Activated naive CD4-positive, alpha-beta T cell treated with anti-CD3 and anti-CD28 coated beads, Interleukin-2, amount 10 ng/mL, durations not matched to agents 7 days and 5 days (primary cell): ENCODE data around the gene PCDHGA11.
A peak's percentile ranks its signal among the peaks of the same experiment; 100 is the strongest.
"Not testable (repeated sequence)": the region's sequence is repeated elsewhere in the genome, so short reads cannot be mapped to it uniquely, and the experiment has no call there.

Source experiments
- CTCF ChIA-PET: fragments of 350-600 bp; sonication (Branson Sonifier 250); formaldehyde crosslinking; loops from one replicate; lab custom pipeline; 2021; ENCODE audit warnings: antibody characterized with exemption; lab: Charles Lee
- DNase-seq: peaks from one replicate; pipeline ENCODE4 v3.0.0-alpha.2; 2020
- H3K27ac Mint-ChIP-seq: one replicate; pipeline ENCODE4 v1.8.0; 2021; ENCODE audit warnings: mild to moderate bottlenecking, moderate library complexity, mixed read lengths
- H3K27me3 Mint-ChIP-seq: one replicate; pipeline ENCODE4 v1.8.0; 2021; ENCODE audit warnings: mild to moderate bottlenecking, mixed read lengths
- H3K36me3 Mint-ChIP-seq: one replicate; pipeline ENCODE4 v1.8.0; 2021; ENCODE audit warnings: mixed read lengths
- H3K4me1 Mint-ChIP-seq: one replicate; pipeline ENCODE4 v1.8.0; 2021; ENCODE audit warnings: mixed read lengths
- H3K4me3 Mint-ChIP-seq: one replicate; pipeline ENCODE4 v1.8.0; 2021; ENCODE audit warnings: mild to moderate bottlenecking, moderate library complexity, mixed read lengths
- H3K9me3 Mint-ChIP-seq: one replicate; pipeline ENCODE4 v1.8.0; 2021; ENCODE audit warnings: mixed read lengths

The PCDHGA11 gene

DNA sequence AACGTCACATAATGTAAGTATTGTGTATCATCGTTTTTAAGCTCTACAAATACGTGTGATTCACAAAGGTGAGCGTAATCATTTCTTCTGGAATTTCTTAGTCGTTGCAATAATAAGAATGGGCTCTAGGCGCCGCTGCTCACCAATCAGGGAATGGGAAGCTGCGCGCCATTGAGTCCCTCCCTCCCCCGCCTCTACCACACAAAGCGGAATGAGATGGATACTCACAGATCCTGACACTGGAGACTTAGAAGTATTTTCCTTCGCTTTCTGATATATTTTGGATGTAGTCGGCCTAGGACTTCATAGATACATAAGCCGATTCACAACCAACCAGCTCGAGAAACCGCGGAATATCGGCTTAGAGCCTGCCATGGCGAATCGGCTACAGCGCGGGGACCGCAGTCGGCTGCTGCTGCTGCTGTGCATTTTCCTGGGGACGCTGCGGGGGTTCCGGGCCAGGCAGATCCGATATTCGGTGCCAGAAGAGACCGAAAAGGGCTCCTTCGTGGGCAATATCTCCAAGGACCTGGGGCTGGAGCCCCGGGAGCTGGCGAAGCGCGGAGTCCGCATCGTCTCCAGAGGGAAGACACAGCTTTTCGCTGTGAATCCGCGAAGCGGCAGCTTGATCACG, at the start of gene PCDHGA11:
PCDHGA11 (plus strand) TSS at position 197 of the 634 bp plus-strand sequence; CDS start at position 374, 177 bp downstream.
- Mint-ChIP-seq H3K36me3 (peaks cover 21% of the 10 kb centered on the region), H3K27me3 (peaks cover 69% of the 10 kb centered on the region), H3K4me3 (peak within 1 kb of the TSS; percentile 76), H3K27ac (peak within 1 kb of the TSS; percentile 77), H3K9me3 (peaks cover 32% of the 10 kb centered on the region), H3K4me1 (peaks cover 16% of the 10 kb centered on the region)
- DNase-seq, result peak; percentile 52
- CTCF ChIA-PET, result interaction anchor here (0.7 to 3.3 kb wide), 29 partner anchors 8 to 194 kb away, joined by 3 to 35 read pairs (median 3); partner anchors contain the start of genes PCDHGA10, PCDHGA12, PCDHGA5 and PCDHGA7

DNA sequence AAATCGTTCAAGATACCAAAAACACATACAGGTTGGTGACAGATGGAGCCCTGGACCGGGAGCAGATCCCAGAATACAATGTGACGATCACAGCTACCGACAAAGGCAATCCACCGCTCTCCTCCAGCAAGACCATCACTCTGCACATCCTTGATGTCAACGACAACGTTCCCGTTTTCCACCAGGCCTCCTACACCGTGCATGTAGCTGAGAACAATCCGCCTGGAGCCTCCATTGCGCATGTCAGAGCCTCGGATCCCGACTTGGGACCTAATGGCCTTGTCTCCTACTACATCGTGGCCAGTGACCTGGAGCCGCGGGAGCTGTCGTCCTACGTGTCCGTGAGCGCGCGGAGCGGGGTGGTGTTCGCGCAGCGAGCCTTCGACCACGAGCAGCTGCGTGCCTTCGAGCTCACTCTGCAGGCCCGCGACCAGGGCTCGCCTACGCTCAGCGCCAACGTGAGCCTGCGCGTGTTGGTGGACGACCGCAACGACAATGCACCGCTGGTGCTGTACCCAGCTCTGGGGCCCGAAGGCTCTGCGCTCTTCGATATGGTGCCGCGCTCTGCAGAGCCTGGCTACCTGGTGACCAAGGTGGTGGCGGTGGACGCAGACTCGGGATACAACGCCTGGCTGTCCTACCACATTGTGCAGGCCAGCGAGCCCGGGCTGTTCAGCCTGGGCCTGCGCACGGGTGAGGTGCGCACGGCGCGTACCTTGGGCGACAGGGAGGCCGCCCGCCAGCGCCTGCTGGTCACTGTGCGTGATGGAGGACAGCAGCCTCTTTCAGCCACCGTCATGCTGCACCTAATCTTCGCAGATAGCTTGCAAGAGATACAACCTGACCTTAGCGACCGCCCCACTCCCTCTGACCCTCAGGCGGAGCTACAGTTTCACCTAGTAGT, 49.0 kb upstream of the PCDHGA11 start:
- peaks cover 27% of the 10 kb centered on the region for H3K9me3 Mint-ChIP-seq
- DNase-seq, result no peak
- CTCF ChIA-PET, result interaction anchor here (1.3 to 1.6 kb wide), 2 partner anchors 52 to 58 kb away, joined by 3 read pairs; partner anchors contain the start of genes PCDHGA12 and TAF7
- H3K36me3 Mint-ChIP-seq, result peaks cover 4% of the 10 kb centered on the region
- H3K27me3 Mint-ChIP-seq, result peaks cover 70% of the 10 kb centered on the region
- no peak overlapping the region for H3K4me3 Mint-ChIP-seq
- peaks cover 4% of the 10 kb centered on the region for H3K4me1 Mint-ChIP-seq
- no peak overlapping the region for H3K27ac Mint-ChIP-seq

DNA sequence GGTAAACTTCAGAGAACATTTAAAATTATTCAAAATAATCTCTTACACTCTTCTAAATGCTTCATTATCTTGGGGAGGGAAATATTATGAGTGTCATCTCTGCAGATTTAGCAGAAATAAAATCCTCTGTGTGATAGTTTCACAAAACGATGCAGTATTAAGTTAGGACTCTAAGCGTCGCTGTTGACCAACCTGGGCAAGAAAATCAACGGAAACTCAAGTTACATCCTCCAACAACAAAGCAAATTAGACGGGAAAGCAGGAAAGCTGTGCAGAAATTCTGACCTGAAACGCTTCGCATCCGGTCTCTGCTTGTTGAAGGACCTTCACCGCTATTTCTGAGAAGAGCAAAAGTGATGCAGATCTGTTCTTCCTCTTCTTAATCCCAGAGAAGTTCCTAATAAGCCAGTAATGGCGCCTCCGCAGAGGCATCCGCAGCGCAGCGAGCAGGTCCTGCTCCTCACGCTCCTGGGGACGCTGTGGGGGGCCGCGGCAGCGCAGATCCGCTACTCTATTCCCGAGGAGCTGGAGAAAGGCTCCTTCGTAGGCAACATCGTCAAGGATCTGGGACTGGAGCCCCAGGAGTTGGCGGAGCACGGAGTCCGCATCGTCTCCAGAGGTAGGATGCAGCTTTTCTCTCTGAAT, 47.1 kb upstream of the PCDHGA11 start, which contains the start of gene PCDHGA6:
PCDHGA6 (plus strand) TSS at position 219 of the 645 bp plus-strand sequence; CDS start at position 412, 193 bp downstream.
- Mint-ChIP-seq H3K9me3 (peaks cover 29% of the 10 kb centered on the region), H3K27me3 (peaks cover 67% of the 10 kb centered on the region), H3K4me1 (peaks cover 4% of the 10 kb centered on the region), H3K27ac (no peak within 1 kb of the TSS), H3K36me3 (peaks cover 4% of the 10 kb centered on the region), H3K4me3 (peak within 1 kb of the TSS; percentile 12)
- CTCF ChIA-PET, result interaction anchor here (1.0 to 1.7 kb wide), 6 partner anchors 17 to 140 kb away, joined by 3 to 6 read pairs (median 4); partner anchors contain the start of gene PCDHGA10
- no peak for DNase-seq

DNA sequence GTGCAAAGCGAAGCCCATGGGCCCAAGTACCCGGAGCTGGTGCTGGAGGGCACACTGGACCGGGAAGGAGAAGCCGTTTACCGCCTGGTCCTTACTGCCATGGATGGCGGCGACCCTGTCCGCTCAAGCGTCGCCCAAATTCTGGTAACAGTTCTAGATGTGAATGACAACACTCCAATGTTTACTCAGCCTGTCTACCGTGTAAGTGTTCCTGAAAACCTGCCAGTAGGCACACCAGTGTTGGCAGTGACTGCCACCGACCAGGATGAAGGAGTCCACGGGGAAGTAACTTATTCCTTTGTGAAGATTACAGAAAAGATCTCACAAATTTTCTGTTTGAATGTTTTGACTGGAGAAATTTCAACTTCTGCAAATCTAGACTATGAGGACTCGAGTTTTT, 46.2 kb upstream of the PCDHGA11 start:
- Mint-ChIP-seq H3K36me3 (peaks cover 4% of the 10 kb centered on the region), H3K4me1 (peaks cover 4% of the 10 kb centered on the region), H3K4me3 (no peak overlapping the region), H3K27ac (no peak overlapping the region), H3K9me3 (peaks cover 29% of the 10 kb centered on the region), H3K27me3 (peaks cover 61% of the 10 kb centered on the region)
- DNase-seq, result no peak
- CTCF ChIA-PET, result interaction anchor here (1.0 to 1.6 kb wide), 4 partner anchors 22 to 139 kb away, joined by 3 to 6 read pairs (median 4); partner anchors contain the start of gene PCDHGA10

DNA sequence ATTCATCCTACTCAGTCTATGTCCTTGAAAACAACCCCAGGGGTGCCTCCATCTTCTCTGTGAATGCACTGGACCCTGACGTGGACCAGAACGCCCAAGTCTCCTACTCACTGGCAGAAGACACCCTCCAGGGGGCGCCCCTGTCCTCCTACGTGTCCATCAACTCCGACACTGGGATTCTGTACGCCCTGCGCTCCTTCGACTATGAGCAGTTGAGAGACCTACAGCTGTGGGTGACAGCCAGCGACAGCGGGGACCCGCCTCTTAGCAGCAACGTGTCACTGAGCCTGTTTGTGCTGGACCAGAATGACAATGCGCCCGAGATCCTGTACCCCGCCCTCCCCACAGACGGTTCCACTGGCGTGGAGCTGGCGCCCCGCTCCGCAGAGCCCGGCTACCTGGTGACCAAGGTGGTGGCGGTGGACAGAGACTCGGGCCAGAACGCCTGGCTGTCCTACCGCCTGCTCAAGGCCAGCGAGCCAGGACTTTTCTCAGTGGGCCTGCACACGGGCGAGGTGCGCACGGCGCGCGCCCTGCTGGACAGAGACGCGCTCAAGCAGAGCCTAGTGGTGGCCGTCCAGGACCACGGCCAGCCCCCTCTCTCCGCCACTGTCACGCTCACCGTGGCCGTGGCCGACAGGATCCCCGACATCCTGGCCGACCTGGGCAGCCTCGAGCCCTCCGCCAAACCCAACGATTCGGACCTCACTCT, 45.3 kb upstream of the PCDHGA11 start:
- CTCF ChIA-PET, H3K4me1 Mint-ChIP-seq, H3K27ac Mint-ChIP-seq, H3K36me3 Mint-ChIP-seq, H3K4me3 Mint-ChIP-seq, DNase-seq: not testable (repeated sequence)
- peaks cover 56% of the 10 kb centered on the region for H3K27me3 Mint-ChIP-seq
- H3K9me3 Mint-ChIP-seq, result peaks cover 29% of the 10 kb centered on the region

DNA sequence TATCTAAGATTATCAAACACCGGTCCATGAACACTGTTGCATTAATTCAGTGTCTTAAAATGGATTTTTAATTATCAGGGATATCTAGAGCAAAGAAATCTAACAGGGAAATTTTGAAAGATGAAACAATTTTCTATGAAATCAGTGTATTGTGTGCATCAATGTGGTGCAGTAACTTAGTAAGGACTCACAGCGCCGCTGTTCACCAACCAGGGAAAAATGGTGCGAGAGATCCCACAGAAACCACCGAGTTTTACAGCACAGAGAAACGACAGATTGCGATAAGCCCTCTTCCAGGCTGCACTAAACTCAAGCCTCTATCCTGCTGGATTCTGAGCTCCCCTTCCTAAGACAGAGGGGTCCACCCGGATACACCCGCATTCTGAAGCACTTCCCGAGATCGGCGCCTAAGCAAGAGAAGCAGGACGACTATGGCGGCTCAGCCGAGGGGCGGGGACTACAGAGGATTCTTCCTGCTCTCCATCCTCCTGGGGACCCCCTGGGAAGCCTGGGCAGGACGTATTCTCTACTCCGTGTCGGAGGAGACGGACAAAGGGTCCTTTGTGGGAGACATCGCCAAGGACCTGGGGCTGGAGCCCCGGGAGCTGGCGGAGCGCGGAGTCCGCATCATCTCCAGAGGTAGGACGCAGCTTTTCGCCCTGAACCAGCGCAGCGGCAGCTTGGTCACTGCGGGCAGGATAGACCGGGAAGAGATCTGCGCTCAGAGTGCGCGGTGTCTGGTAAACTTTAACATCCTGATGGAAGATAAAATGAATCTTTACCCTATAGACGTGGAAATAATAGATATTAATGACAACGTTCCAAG, 38.2 kb upstream of the PCDHGA11 start, which contains the start of gene PCDHGA7:
PCDHGA7 (plus strand) TSS at position 274 of the 826 bp plus-strand sequence; CDS start at position 432, 158 bp downstream.
- DNase-seq, result no peak
- CTCF ChIA-PET, result interaction anchor here (1.1 kb wide), 1 partner anchor 38 kb away, joined by 3 read pairs; the partner anchor contains the start of gene PCDHGA11
- no peaks in the 10 kb centered on the region for H3K36me3 Mint-ChIP-seq
- peaks cover 43% of the 10 kb centered on the region for H3K27me3 Mint-ChIP-seq
- peak within 1 kb of the TSS; percentile 54 for H3K4me3 Mint-ChIP-seq
- H3K4me1 Mint-ChIP-seq, result no peaks in the 10 kb centered on the region
- peaks cover 14% of the 10 kb centered on the region for H3K9me3 Mint-ChIP-seq
- no peak within 1 kb of the TSS for H3K27ac Mint-ChIP-seq

DNA sequence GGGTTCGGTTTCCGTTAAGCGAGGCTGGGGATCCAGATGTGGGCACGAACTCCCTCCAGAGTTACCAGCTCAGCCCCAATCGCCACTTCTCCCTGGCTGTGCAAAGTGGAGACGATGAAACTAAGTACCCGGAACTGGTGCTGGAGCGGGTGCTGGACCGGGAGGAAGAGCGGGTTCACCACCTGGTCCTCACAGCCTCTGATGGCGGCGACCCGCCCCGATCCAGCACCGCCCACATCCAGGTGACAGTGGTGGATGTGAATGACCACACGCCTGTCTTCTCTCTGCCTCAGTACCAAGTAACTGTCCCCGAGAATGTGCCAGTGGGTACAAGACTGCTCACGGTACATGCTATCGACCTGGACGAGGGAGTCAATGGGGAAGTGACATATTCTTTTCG, 37.5 kb upstream of the PCDHGA11 start:
- Mint-ChIP-seq H3K4me3 (no peak overlapping the region), H3K4me1 (no peaks in the 10 kb centered on the region), H3K27me3 (peaks cover 46% of the 10 kb centered on the region), H3K9me3 (peaks cover 14% of the 10 kb centered on the region), H3K36me3 (peaks cover under 1% of the 10 kb centered on the region), H3K27ac (no peak overlapping the region)
- CTCF ChIA-PET, result interaction anchor here (1.1 kb wide), 1 partner anchor 37 kb away, joined by 3 read pairs; the partner anchor contains the start of gene PCDHGA11
- no peak for DNase-seq

DNA sequence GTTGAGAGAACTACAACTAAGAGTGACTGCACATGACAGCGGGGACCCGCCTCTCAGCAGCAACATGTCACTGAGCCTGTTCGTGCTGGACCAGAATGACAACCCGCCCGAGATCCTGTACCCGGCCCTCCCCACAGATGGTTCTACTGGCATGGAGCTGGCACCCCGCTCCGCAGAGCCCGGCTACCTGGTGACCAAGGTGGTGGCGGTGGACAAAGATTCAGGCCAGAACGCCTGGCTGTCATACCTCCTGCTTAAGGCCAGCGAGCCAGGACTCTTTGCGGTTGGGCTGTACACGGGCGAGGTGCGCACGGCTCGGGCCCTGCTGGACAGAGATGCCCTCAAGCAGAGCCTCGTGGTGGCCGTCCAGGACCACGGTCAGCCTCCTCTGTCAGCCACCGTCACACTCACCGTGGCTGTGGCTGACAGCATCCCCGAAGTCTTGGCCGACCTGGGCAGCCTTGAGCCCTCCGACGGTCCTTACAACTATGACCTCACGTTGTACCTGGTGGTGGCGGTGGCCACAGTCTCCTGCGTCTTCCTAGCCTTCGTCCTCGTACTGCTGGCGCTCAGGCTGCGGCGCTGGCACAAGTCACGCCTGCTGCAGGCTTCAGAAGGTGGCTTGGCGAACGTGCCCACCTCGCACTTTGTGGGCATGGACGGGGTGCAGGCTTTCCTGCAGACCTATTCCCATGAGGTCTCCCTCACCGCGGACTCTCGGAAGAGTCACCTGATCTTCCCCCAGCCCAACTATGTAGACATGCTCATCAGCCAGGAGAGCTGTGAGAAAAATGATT, 36.2 kb upstream of the PCDHGA11 start:
- Mint-ChIP-seq H3K27me3 (peaks cover 58% of the 10 kb centered on the region), H3K36me3 (peaks cover 3% of the 10 kb centered on the region), H3K27ac (no peak overlapping the region), H3K9me3 (peaks cover 22% of the 10 kb centered on the region), H3K4me1 (no peaks in the 10 kb centered on the region), H3K4me3 (no peak overlapping the region)
- DNase-seq, result no peak
- CTCF ChIA-PET, result no interaction called here

DNA sequence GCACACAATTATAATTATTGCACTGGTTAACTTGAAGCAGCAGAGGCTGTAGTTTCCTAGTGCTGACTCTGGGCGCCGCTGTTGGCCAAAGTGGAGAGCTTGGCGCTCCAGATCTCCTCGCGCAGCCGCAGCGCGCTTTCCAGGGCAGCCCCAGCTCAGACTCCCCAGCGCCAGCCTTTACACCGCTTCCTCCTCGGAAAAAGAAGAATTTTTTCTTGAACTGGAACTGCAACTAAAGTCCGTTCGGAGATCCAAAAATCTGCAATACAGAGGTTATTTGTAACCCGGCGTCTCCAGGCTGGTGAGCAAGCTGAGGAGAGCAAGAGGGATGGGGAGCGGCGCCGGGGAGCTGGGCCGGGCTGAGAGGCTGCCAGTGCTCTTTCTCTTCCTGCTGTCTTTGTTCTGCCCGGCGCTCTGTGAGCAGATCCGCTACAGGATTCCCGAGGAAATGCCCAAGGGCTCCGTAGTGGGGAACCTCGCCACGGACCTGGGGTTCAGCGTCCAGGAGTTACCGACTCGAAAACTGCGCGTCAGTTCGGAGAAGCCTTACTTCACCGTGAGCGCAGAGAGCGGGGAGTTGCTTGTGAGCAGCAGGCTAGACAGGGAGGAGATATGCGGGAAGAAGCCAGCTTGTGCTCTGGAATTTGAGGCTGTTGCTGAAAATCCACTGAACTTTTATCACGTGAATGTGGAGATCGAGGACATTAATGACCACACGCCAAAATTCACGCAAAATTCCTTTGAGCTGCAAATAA, 33.1 kb upstream of the PCDHGA11 start, which contains the start of gene PCDHGB4:
PCDHGB4 (plus strand) TSS at position 142 of the 755 bp plus-strand sequence; CDS start at position 329, 187 bp downstream.
- H3K4me1 Mint-ChIP-seq, H3K36me3 Mint-ChIP-seq: not testable (repeated sequence)
- CTCF ChIA-PET, result interaction anchor here (1.1 to 2.0 kb wide), 3 partner anchors 18 to 123 kb away, joined by 3 to 5 read pairs (median 4); partner anchors contain the start of genes PCDHGA12 and PCDHGB3
- H3K27ac Mint-ChIP-seq, result peak within 1 kb of the TSS; percentile 46
- H3K9me3 Mint-ChIP-seq, result peaks cover 29% of the 10 kb centered on the region
- DNase-seq, result peak; percentile 43
- H3K4me3 Mint-ChIP-seq, result peak within 1 kb of the TSS; percentile 31
- peaks cover 49% of the 10 kb centered on the region for H3K27me3 Mint-ChIP-seq

DNA sequence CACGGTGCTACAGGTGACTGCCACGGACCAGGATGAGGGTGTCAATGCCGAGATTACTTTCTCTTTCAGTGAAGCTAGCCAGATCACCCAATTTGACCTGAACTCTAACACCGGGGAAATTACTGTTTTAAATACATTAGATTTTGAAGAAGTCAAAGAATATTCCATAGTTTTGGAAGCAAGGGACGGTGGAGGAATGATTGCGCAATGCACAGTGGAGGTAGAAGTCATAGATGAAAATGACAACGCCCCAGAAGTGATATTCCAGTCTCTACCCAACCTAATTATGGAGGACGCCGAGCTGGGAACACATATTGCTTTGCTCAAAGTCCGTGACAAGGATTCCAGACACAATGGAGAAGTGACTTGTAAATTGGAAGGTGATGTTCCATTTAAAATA, 32.2 kb upstream of the PCDHGA11 start:
- no peak overlapping the region for H3K4me3 Mint-ChIP-seq
- peaks cover 30% of the 10 kb centered on the region for H3K9me3 Mint-ChIP-seq
- peaks cover 10% of the 10 kb centered on the region for H3K36me3 Mint-ChIP-seq
- no peaks in the 10 kb centered on the region for H3K4me1 Mint-ChIP-seq
- H3K27me3 Mint-ChIP-seq, result peaks cover 49% of the 10 kb centered on the region
- DNase-seq, result no peak
- peak overlapping the region; percentile 46 for H3K27ac Mint-ChIP-seq
- CTCF ChIA-PET, result no interaction called here
